Pons (tissue), 1 donor: ENCODE measurements around the gene METTL17.
A peak's percentile ranks its signal among the peaks of the same experiment; 100 is the strongest.
"Not testable (repeated sequence)": the region's sequence is repeated elsewhere in the genome, so short reads cannot be mapped to it uniquely, and the experiment has no call there.

ENCODE experiments used
- DNase-seq: peaks from one replicate; pipeline ENCODE4 v3.0.0-alpha.2; 2016; ENCODE audit warnings: low spot score

METTL17 gene

DNA sequence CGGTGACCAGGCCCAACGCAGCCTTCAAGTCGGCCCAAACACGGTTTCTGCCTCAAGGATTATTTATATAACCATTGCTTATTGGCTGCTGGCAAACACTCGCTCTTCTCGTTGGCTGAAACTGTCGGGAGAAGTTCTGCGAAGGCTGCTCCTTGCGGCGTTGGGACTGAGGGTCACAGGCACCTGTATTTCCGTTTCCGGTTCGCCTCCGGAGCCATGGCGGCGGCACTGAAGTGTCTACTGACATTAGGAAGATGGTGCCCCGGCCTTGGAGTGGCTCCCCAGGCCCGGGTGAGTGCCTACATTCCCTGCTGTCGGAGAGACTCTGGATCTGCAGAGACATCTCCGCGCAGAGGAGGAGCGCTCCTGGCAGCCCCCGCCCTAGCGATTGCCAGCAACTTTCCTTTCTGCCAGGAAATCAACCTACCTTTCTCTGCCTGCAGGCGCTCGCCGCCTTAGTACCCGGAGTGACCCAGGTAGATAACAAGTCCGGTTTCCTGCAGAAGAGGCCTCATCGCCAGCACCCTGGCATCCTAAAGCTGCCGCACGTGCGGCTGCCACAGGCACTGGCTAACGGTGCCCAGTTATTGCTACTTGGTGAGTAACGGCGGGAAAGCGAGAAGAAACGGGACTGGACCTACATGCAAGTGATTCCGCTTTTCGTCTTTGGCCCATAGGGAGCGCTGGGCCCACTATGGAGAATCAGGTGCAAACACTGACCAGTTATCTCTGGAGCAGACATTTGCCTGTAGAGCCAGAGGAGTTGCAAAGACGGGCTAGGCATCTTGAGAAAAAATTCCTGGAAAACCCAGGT, at the start of gene METTL17:
Gene METTL17 (plus strand): TSS at position 194 of the 814 bp plus-strand sequence. CDS start 23 bp downstream, at position 217.
- peak; percentile 98 for DNase-seq

DNA sequence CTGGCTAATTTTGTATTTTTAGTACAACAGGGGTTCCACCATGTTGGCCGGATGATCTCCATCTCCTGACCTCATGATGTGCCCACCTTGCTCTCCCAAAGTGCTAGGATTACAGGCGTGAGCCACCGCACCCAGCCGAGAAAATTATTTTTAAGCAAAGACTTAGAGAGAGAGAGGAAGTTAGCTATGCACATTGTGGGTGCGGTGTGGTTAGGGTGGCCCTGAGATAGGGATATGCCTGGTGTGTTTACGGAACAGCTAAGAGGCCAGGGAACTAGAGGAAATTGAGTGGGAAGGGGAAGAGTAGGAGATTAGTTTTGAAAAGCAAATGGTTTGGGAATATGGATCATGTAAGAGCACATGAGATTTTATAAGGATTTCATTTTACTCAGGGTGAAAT, 44.6 kb upstream of the METTL17 start:
- DNase-seq = not testable (repeated sequence)

DNA sequence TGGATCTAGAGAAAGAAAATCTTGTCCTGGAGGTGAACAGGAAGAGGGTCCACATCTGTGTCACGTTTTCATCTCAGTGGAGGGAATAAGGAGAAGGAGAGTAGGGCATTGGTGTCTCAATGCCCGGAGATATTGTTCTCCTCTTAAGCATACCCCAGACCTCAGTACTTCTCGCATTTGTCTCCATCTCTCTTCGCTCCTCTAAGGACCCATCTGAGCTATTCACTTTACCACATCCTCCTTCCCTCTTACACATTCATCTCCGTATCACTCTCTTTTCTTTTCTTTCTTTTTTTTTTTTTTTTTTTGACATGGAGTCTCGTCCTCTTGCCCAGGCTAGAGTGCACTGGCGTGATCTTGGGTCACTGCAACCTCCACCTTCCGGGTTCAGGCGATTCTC, 43.1 kb upstream of the METTL17 start:
- DNase-seq = not testable (repeated sequence)

- DNase-seq = peak; percentile 46
Measured at GRCh38 chr14:20954736-20955537, 34.8 kb upstream of the METTL17 start, which contains the start of gene RNASE2. Gene RNASE2 (plus strand): TSS chr14:20955487. CDS start chr14:20955772, 285 bp downstream.

GRCh38 chr14:20955538-20955873, 34.3 kb upstream of the METTL17 start:
- not testable (repeated sequence) for DNase-seq

DNA sequence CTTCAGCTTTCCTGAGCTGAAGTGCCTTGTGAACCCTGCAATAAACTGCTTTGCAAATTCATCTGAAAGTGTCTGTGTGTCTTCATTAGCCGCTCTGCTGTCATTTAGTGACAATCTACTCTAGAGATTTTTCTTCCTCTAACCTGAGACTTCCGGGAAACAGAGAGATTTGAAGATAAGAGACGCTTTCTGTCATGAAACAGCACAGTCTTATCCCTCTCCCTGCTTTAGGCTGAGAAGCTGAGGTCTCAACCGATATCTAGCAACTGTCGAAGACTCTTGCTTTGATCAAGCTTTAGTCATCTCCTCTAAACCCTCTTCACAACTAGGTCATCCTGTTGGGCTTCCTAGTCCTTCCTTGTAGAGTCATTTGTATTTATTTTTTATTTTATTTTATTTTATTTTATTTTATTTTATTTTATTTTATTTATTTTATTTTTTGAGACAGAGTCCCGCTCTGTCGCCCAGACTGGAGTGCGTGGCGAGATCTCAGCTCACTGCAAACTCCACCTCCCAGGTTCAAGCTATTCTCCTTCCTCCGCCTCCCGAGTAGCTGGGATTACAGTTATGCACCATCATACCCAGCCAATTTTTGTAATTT, 33.3 kb upstream of the METTL17 start:
- DNase-seq = no peak

DNA sequence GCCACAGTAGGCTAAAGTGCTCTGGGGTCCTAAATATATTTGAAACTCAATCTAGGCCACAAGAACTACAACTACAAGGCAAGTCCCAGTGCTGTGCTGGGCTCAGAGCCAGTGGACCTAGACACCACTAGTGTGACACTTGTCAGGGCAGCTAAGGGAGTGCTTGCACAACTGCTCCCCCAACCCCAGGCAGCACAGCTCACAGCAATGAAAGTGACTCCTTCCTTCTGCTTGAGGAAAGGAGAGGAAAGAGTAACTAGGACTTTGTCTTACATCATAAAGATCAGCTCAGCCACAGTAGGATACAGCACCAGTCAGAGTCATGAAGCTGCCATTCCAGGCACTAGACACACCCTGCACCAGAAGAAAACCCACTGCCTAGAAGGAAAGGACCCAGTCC, 30.8 kb upstream of the METTL17 start:
- not testable (repeated sequence) for DNase-seq

DNA sequence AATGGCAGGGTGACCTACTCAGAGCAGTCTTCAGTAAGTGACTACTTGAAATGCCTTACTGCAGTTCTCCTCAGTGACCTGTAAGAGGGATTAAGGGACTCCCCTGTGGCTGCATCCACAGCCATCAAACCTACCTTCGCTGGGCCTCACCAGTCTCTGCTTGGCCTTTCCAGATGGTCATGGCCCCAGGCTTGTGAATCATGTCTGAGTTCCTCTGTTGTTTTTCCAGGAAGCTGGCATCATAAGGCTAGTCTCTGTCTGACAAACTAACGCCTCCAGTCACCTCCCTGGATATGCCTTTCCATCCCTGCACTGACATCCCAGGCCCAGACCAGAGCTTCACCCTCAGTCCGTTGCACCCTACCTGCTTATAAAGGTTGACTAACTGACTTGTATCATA, 20.4 kb upstream of the METTL17 start:
- no peak for DNase-seq

DNA sequence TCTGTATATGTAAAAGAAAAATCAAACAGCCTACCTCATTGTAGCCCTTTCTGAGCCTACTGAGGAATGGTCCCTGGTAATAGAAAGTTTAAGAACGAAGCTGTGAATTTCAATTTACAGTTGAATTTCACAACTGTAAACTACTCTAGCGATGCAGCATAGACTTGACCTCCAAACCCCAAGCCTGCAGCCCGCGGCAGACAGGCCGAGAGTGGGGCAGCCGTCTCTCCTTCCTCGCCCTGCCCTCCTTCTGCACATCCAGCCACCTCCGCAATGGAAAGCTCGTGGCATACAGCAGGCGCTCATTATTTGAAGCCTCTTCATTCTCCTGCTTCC, 19.2 kb upstream of the METTL17 start:
- DNase-seq = no peak

DNA sequence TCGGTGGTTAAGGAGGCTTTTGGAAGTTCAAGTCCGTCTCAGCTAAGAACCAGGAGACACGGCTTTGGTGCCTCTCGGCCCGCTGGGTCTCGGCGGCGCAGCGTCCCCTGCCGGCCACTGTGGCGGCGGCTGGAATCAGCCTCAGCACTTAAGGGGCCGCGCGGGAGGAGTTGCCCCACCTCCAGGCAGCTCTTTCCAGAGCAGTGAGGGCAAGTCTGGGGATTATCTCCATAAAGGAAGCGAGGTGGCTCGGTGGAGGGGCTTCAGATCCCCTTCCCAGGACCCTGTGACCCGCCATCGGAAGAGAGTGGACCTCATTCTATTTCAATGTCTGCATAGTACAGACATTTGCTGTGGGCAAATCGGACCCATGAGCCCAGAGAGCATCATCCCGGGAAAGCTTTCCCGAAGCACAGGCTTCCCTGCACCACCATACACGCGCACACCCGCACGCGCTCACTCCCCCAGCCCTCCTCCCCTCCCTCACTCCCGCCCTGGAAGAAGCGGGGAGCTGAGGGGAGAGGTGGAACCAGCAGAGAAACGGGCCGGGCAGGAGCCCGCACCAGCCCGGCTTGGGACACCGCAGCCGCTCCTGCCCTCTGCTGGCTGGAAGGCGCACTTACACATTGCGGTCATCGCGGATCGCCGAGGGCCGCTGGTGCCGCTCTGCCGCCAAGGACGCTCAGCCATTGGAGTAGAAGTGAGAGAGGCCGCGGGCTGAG, 18.6 kb upstream of the METTL17 start:
- peak; percentile 76 for DNase-seq

GRCh38 chr14:20971705-20972021, 18.1 kb upstream of the METTL17 start:
- no peak for DNase-seq

DNA sequence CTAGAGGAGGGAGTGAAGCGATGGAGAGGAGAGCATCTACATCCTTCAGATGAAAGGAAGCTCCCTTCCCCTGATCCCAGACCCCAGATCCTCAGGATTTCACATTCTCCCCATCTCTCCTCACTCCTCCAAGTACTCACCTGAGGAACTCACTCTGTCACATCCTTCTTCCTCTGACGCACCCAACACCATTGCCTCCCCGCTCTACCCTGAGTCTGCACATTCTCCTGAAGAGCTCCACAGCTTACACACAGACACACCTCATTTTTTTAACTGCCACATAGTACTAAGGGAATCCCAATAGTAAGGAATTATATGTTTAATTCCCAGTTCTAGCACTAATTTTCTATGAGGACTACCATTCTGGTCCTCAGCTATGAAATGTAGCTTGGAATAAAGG, 16.3 kb upstream of the METTL17 start:
- DNase-seq = no peak

GRCh38 chr14:20976291-20976690, 13.5 kb upstream of the METTL17 start:
- DNase-seq = no peak

- no peak for DNase-seq
Measured at GRCh38 chr14:20978687-20979086, 11.1 kb upstream of the METTL17 start.

DNA sequence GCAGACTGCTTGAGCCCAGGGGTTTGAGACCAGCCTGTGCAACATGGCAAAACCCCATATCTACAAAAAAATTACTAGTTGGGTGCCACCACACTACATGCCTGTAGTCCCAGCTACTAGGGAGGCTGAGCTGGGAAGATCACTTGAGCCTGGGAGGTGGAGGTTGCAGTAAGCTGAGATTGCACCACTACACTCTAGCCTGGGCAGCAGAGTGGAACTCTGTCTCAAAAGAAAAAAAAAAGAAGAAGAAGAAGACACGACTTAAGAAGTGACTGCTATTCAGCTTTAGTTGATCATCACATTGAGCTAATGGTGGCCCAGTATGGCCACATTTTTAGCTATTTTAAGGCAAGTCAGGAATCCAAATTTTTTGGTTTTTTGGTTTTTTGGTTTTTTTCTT, 8.9 kb upstream of the METTL17 start:
- DNase-seq = no peak

GRCh38 chr14:20982646-20983369, 7.0 kb upstream of the METTL17 start:
- DNase-seq = no peak

GRCh38 chr14:20985650-20986049, 4.1 kb upstream of the METTL17 start:
- DNase-seq = not testable (repeated sequence)

DNA sequence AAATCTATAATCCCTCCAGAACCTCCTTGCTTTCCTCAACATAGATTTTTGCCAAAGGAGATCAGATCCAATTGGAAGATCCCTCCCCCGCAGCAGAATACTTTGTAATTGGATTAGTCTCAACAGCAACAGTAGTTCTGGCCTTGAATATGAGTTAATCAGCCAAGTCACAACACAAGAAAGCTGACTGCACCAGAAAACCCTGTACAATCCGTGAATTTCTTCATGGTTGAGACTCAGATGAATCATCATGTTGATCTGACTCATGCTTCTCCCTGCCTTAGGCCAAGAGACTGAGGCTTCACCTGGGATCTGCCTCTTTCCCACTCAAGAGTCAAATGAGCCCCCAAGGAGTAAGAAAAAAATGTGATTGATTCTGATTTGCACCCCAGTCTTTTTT, 3.0 kb upstream of the METTL17 start:
- no peak for DNase-seq

- DNase-seq = no peak
Measured at GRCh38 chr14:20988717-20989470, 886 bp upstream of the METTL17 start.

DNA sequence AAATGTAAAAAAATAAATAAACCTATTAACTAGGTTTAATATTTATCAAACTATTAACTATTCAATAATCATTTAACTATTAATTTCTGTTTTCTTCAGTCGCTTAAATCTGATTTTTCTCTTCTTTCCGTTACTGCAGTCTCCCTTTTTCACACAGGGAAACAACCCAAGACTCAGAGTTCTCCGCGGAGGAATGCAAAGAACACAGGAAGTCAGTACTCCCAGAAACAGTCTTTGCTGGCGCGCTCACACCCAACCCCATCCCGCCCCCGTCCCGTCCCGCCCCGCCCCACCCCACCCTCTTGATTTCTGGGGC, 351 bp upstream of the METTL17 start:
- no peak for DNase-seq

DNA sequence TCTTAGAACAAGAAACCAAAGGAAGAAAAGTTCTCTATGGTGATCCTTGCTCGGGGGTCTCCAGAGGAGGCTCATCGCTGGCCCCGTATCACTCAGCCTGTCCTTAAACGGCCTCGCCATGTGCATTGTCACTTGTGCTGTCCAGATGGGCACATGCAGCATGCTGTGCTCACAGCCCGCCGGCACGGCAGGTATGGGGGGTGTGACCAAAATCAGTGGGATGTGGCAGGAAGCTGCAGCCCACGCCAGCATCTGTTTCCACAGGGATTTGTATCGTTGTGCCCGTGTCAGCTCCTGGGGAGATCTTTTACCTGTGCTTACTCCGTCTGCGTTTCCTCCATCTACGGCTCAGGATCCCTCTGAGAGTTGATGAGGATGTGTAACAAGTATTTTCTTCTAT, 6.7 kb downstream of the METTL17 start:
- DNase-seq = no peak
